ENCODE results near the gene EPHB1.

GRCh38 chr3:134903837-134904236, 108.8 kb downstream of the EPHB1 start:
- no peak for TF ChIP-seq POLR2A (IDR thresholded peaks at IDR 0.05)
- no peak for TF ChIP-seq CTCF (IDR thresholded peaks at IDR 0.05)

Measured in thyroid gland (tissue), 4 donors.